GM23338 (cell line): ENCODE measurements around the gene PPP2R2B.

Experiments
- EZH2 ChIP-seq: fragments of 200-600 bp; sonication (generic); IDR thresholded peaks from one replicate; pipeline ENCODE4 v1.8.0; 2017; ENCODE audit warnings: antibody characterized with exemption, mild to moderate bottlenecking, low read depth; ENCODE audit not compliant: unreplicated experiment
- POLR2AphosphoS5 ChIP-seq: IDR thresholded peaks from 2 replicates; pipeline ENCODE4 v1.6.1; 2016; ENCODE audit warnings: antibody characterized with exemption, low read depth
- REST ChIP-seq: IDR thresholded peaks from one replicate; pipeline ENCODE4 v1.6.1; 2018; ENCODE audit warnings: antibody characterized with exemption; ENCODE audit not compliant: unreplicated experiment

GRCh38 chr5:146897061-146897460 lies 18.5 kb upstream of the PPP2R2B start:
- no peak for TF ChIP-seq POLR2AphosphoS5
- no peak for TF ChIP-seq EZH2
- TF ChIP-seq REST, result no peak
